ENCODE results near the gene PAPLN.

Gene PAPLN

GRCh38 chr14:73246387-73247150 lies 9.3 kb downstream of the PAPLN start:
- TF ChIP-seq CTCF (conservative IDR thresholded peaks at IDR 0.05; ENCODE audit: low read length) (no peak), EZH2phosphoT487 (IDR thresholded peaks at IDR 0.05; ENCODE audit: borderline replicate concordance) (no peak)
- Histone ChIP-seq H2AFZ (ENCODE audit: low read length) (peak overlapping the region; percentile 92), H3K4me2 (ENCODE audit: low read depth, low read length, poor library complexity, severe bottlenecking) (peak overlapping the region; percentile 76), H3K27me3 (ENCODE audit: insufficient read depth, low read length, poor library complexity, severe bottlenecking) (no peaks in the 10 kb centered on the region), H3K9me3 (ENCODE audit: insufficient read depth, low read depth, low read length) (no peaks in the 10 kb centered on the region), H3K4me3 (ENCODE audit: low read length, poor library complexity, severe bottlenecking) (peak overlapping the region; percentile 73), H3F3A (ENCODE audit: low read depth) (0 out of 2 replicates have a peak, but pooled peaks cover 3% of the 10 kb centered on the region), H3K36me3 (ENCODE audit: insufficient read depth, low read length) (no peaks in the 10 kb centered on the region), H3K79me2 (ENCODE audit: insufficient read depth, low read length) (no peaks in the 10 kb centered on the region), H3K9me2 (replicated peaks; ENCODE audit: low read depth, low read length) (no peaks in the 10 kb centered on the region), H3K4me1 (ENCODE audit: insufficient read depth, low read length, poor library complexity, severe bottlenecking) (peaks cover 36% of the 10 kb centered on the region), H4K20me1 (ENCODE audit: insufficient read depth, low read length, poor library complexity, severe bottlenecking) (no peaks in the 10 kb centered on the region), H3K9ac (ENCODE audit: low read depth, low read length, poor library complexity, severe bottlenecking) (peak overlapping the region; percentile 63)

- Histone ChIP-seq H3K9me3 (ENCODE audit: insufficient read depth, low read depth, low read length) (no peaks in the 10 kb centered on the region), H3K9me2 (replicated peaks; ENCODE audit: low read depth, low read length) (no peaks in the 10 kb centered on the region), H3K4me1 (ENCODE audit: insufficient read depth, low read length, poor library complexity, severe bottlenecking) (peaks cover 24% of the 10 kb centered on the region), H3K27me3 (ENCODE audit: insufficient read depth, low read length, poor library complexity, severe bottlenecking) (no peaks in the 10 kb centered on the region), H3K79me2 (ENCODE audit: insufficient read depth, low read length) (no peaks in the 10 kb centered on the region), H4K20me1 (ENCODE audit: insufficient read depth, low read length, poor library complexity, severe bottlenecking) (no peaks in the 10 kb centered on the region), H2AFZ (ENCODE audit: low read length) (peak overlapping the region; percentile 63; the same call in 1 of the 2 replicates), H3K4me3 (ENCODE audit: low read length, poor library complexity, severe bottlenecking) (no peak overlapping the region), H3K36me3 (ENCODE audit: insufficient read depth, low read length) (no peaks in the 10 kb centered on the region), H3F3A (ENCODE audit: low read depth) (no peaks in the 10 kb centered on the region), H3K4me2 (ENCODE audit: low read depth, low read length, poor library complexity, severe bottlenecking) (peak overlapping the region; percentile 23), H3K9ac (ENCODE audit: low read depth, low read length, poor library complexity, severe bottlenecking) (no peak overlapping the region)
- TF ChIP-seq CTCF (conservative IDR thresholded peaks at IDR 0.05; ENCODE audit: low read length) (no peak), EZH2phosphoT487 (IDR thresholded peaks at IDR 0.05; ENCODE audit: borderline replicate concordance) (no peak)
Measured at GRCh38 chr14:73248108-73248868, 11.0 kb downstream of the PAPLN start.

- Histone ChIP-seq H3K9me2 (replicated peaks; ENCODE audit: low read depth, low read length) (no peaks in the 10 kb centered on the region), H3K4me3 (ENCODE audit: low read length, poor library complexity, severe bottlenecking) (no peak overlapping the region), H3K9ac (ENCODE audit: low read depth, low read length, poor library complexity, severe bottlenecking) (no peak overlapping the region), H3K36me3 (ENCODE audit: insufficient read depth, low read length) (no peaks in the 10 kb centered on the region), H4K20me1 (ENCODE audit: insufficient read depth, low read length, poor library complexity, severe bottlenecking) (no peaks in the 10 kb centered on the region), H3K27me3 (ENCODE audit: insufficient read depth, low read length, poor library complexity, severe bottlenecking) (no peaks in the 10 kb centered on the region), H3K4me2 (ENCODE audit: low read depth, low read length, poor library complexity, severe bottlenecking) (no peak overlapping the region), H3K4me1 (ENCODE audit: insufficient read depth, low read length, poor library complexity, severe bottlenecking) (peaks cover 18% of the 10 kb centered on the region), H3K9me3 (ENCODE audit: insufficient read depth, low read depth, low read length) (no peaks in the 10 kb centered on the region), H3F3A (ENCODE audit: low read depth) (no peaks in the 10 kb centered on the region), H3K79me2 (ENCODE audit: insufficient read depth, low read length) (no peaks in the 10 kb centered on the region), H2AFZ (ENCODE audit: low read length) (no peak overlapping the region)
- no peak for TF ChIP-seq EZH2phosphoT487 (IDR thresholded peaks at IDR 0.05; ENCODE audit: borderline replicate concordance)
- no peak for TF ChIP-seq CTCF (conservative IDR thresholded peaks at IDR 0.05; ENCODE audit: low read length)
Measured at GRCh38 chr14:73249108-73249507, 11.8 kb downstream of the PAPLN start.
